Inflammatory macrophage (primary cell): Measurements from ENCODE around the gene UBASH3B.
A peak's percentile ranks its signal among the peaks of the same experiment; 100 is the strongest.
"Not testable (repeated sequence)": the region's sequence is repeated elsewhere in the genome, so short reads cannot be mapped to it uniquely, and the experiment has no call there.

Experiments used
- DNase-seq, 2 donors: peaks; one replicate each; pipeline ENCODE4 v3.0.0-alpha.2; 2020 to 2022
- total RNA-seq, 18 experiments: gene quantifications; one replicate each; lab custom pipeline; 2026; ENCODE audit warnings: mixed read lengths in 6 of 18, inconsistent platforms in 2 of 18; lab: John Stamatoyannopoulos, UW

The UBASH3B gene
- total RNA-seq = 97.4 to 310 (median 214) reads per million in 18 experiments

DNA sequence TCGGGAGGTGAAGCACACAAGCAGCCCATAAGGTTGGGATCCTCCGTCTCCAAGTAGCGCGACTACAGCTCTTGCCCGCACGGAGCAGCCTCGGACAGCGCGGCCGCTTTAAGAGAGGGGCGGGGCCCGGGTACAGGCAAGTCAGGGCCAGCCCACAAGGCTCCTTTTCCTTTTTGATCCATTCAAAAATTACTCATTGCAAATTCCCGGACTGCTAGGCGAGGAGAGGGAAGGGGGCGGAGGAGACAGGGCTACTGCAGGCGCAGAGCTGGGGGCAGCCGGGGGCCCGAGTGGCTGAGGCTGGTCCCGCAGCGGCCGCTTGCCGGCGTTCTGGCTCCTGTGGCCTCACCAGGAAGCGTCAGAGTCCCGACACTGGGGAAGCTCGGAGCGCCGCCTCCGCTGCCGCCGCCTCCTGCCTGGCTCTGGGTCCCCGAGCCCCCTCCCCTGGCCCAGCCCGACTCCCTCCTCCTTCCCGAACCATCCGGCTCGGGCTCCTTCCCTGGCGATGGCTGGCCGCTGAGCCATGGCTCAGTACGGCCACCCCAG lies at the start of gene UBASH3B:
Gene UBASH3B, plus strand, starts transcription at position 196 of the 546 bp plus-strand sequence. Its CDS starts 328 bp downstream, at position 524.
- peak; percentile 62 to 74 for DNase-seq

GRCh38 chr11:122607162-122607561 lies 48.4 kb upstream of the UBASH3B start:
- not testable (repeated sequence) for DNase-seq

DNA sequence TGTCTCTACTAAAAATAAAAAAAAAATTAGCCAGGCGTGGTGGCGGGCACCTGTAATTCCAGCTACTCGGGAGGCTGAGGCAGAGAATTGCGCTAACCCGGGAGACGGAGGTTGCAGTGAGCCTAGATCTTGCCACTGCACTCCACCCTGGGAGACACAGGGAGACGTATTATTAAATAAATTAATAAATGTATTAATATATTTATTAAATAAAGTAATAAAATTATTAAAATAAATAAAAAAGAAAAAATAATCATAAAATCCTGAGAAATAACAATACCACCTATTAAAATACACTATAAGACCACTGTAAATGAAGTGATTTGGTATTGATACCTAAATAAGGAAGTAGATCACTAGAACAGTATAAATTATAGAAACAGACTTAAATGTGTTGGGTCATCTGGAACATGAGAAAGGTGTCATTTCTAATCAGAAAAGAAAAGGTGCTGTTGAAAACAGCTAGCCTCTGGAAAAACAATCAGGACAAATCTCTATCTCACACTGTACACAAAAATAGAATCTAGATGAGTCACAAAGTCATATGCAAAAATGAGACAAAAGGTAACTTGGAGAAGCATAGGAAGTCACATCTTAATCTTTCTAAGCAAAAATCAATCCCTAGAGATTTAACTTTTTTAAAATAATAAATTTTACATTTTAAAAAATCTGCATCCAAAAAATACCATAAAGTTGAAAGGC lies 43.2 kb upstream of the UBASH3B start:
- DNase-seq = no peak

DNA sequence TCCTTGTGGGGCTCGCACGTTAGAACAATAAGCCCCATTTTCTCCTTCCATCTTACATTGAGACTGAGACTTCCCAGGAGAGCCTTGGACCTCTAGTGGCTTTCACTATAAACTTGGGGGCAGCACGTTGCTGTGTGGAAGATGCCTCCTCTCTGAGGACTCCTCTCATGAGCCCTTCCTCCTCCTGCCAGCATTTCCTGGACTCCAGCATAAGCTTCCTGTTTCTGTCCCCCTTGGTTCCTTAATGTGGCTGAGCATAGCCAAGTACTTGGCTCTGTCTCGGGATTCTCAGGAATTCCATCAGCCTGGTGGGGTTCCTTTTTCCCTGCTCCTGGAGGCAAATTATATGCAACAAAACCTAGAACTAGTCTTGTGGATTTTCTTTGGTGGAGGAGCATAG lies 38.8 kb upstream of the UBASH3B start:
- peak; percentile 22 to 27 for DNase-seq

GRCh38 chr11:122617297-122617696 lies 38.2 kb upstream of the UBASH3B start:
- no peak for DNase-seq

DNA sequence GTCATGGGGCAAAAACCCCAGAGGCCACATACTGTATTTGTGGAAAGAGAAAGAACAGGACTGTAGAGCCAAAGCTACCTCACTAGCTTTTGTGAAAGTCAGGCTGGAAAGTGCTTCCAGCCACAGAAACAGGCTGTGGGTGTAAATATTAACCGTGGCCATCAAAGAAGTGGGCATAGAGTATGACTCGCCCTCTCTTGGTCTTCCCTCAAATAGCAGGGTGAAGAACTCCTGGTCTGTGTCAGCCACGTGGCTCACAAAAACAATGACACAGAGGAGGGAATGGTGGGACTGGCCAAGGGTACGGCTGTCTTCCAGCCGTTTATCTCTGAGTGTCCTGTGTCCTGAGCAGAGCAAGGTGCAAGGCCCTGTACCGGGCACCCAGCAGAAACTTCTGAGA lies 37.6 kb upstream of the UBASH3B start:
- DNase-seq = peak in 1 of 2 donors; percentile 13

DNA sequence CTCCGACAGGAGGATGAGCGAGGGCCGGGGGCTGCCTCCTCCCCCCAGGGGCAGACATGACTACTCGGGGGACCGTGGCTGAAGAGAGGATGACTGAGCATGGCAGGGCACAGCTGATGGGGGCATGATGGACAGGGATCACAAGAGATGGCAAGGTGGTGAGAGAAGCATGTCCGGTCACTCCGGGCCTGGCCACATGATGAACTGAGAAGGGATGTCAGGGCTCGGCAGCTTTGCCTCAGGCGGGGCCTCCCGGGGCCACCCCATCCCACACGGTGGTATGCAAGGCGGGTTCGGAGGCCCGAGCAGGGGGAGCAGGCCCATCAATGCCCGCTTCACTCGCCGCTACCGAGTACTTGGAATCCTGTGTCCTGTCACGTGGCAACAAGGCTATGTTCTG lies 36.6 kb upstream of the UBASH3B start:
- DNase-seq = no peak

- no peak for DNase-seq
Measured at GRCh38 chr11:122619757-122620156, 35.8 kb upstream of the UBASH3B start.

DNA sequence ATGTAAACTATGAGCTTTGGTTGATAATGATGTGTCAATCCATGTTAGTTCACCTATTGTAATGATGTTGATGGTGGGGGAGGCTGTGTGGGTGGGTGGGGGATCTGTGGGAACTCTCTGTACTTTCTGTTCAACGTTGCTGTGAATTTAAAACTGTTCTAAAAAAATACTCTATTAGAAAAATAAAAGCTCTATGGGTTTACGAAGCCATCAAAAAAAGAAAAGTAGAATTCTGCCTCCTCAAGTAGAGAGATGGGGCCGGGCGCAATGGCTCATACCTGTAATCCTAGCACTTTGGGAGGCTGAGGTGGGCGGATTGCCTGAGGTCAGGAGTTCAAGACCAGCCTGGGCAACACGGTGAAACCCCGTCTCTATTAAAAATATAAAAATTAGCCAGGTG lies 30.0 kb upstream of the UBASH3B start:
- not testable (repeated sequence) for DNase-seq

DNA sequence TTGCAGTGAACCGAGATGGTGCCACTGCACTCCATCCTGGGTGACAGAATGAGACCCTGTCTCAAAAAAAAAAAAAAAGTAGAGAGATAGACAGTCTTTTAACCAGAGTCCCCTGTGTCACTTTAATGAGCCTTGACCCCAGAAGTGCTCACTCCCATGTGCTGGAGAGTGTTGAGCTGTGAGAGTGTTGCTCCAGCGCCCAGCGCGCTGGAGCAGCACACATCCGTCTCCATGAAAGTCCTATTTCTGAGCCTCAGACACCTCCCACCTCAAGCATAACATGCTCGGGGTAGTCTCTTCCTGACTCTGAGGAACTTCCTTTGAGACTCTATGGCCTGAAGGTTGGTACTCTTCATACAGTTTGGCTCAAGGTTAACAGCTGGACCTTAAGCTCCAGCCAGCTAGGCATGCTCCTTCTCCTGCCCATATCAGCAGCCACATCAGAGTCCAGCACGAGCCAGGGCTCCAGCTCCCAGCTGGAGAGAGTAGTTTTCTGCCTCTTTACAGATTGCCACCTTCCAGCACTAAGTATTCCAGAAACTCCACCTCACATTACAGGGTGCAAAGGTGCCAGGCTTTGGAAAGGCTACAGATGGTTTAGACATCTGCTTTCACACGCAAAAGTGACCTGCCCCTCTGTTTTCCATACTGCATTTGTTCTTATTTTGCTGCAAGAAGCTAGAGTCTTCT lies 29.4 kb upstream of the UBASH3B start:
- DNase-seq = no peak

GRCh38 chr11:122627745-122628144 lies 27.8 kb upstream of the UBASH3B start:
- no peak for DNase-seq

GRCh38 chr11:122628810-122629555 lies 26.5 kb upstream of the UBASH3B start:
- peak; percentile 89 to 92 for DNase-seq

- no peak for DNase-seq
Measured at GRCh38 chr11:122632181-122632824, 23.2 kb upstream of the UBASH3B start.

DNA sequence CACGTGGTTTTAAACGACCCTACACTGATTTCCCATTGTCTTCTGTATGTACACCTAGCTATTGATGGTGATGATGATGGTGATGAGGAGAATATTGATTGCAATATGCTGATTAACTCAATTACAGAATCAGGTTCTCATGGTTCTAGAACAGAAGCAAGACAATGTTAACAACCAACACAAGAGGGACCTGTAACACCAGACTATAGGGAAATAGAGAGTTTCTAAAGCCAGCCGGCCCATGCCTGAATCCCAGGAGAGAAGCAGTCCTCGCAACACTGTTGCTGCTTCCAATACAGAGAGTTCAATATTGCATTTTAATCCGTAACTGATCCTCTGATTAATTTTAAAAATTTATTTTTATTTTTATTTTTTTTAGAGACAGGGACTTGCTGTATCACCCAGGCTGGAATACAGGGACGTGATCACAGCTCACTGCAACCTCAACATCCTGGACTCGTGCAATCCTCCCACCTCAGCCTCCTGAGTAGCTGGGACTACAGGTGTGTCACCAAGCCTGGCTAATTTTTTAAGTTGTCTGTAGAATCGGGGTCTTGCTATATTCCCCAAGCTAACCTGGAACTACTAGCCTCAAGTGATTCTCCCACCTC lies 22.2 kb upstream of the UBASH3B start:
- DNase-seq = peak; percentile 66

- DNase-seq = peak; percentile 11 to 12
Measured at GRCh38 chr11:122634501-122634900, 21.0 kb upstream of the UBASH3B start.

GRCh38 chr11:122637541-122637940 lies 18.0 kb upstream of the UBASH3B start:
- DNase-seq = peak in 1 of 2 donors; percentile 31

GRCh38 chr11:122642472-122642922 lies 13.0 kb upstream of the UBASH3B start:
- no peak for DNase-seq

DNA sequence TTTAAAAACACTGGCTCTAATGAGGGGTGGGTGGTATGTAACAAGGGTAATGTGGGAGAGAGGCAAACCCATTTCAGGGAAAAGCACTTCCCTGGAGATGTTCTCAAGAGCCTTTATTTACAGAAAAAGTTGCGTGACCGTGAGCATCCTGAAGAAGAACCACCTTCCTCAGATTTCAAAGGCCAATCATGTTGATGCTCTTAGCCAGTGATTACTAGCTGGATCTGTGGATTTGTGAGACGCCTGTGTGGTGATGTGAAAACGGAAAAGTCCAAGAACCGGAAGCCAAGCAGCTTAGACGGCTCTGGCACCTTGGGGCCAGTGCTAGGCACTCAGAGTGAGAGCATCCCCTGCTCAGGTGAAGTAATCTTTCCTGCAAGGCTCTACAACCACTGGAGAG lies 12.6 kb upstream of the UBASH3B start:
- no peak for DNase-seq

DNA sequence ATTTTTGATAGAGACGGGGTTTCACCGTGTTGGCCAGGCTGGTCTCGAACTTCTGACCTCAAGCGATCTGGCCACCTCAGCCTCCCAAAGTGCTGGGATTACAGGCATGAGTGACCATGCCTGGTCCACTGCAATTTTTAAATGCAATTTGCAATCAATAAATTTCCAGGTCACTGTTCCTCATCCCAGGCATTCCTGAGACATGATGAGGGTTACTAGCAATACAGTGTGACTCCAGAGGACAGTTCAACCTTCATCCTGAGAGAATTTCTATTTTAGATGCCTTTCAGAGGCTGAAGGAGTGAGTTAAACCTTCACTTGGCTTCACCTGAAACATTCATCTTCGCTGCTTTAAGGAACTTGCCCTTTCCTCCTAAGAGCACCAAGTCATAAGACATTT lies 9.7 kb upstream of the UBASH3B start:
- DNase-seq = no peak

DNA sequence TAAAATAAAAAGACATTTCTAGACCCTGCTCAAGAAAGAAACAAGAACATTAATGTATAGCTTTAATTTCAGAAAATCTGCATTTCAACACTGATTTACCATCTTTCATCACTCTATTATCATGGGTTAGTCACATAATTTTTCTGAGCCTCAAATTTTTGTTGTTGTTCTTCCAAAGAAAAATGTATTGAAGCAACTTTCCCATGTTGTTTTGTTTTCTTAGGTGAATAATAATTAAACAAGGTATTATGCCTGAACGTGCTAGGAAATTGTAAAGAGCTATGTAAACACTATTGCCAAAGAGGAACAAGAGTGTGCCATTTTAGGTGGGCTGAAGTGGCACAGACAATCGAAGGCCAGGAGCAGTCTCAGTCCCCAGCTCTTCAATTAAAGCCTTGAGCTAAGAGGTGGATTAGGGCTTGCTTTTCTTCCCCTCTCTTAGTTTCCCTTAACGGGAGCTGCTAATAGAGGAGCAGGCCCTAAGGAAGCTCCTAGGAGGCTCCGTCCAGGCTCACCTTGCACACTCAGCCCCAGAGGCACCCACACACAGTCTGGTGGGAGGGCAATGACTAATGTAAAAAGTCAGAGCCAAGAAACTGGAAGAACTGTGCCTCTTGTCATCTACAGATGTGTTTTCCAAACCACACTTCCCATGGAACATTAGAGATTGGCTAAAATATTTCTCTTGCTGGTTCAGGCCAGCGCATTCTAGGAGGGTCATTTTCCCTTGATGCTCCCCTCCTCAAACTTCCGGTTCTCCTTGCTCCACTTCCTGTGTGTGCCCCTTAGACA lies 8.8 kb upstream of the UBASH3B start:
- peak; percentile 18 to 43 for DNase-seq

DNA sequence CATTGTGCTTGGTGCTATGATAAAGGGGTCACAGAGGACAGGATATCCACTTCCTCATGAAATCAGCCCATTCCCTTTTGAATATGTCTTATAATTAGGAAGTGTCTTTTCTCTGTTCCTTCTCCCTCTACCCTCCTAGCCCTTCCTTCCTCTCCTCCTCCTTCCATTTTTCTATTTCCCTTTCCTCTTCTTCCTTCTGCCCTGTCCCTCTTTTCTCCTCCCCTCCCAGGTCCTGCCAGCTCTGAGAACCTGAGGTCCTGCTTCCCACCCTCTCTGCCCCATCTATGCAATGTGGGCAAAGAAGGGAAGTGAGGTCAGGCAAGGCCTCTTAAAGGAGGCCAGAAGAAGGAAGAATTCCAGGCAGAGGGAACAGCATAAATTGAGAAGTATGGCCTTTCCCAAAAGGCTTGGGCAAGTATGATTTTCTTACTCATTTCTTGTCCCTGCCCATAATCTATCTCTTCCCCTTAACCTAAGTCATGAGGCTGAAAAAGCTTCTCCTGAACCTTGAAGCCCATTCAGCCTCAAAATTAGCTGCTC lies 7.7 kb upstream of the UBASH3B start:
- DNase-seq = peak; percentile 21 to 39
